Epidermal melanocyte (primary cell): ENCODE measurements around the gene STRA6.

Experiments
- DNase-seq: peaks from one replicate; pipeline ENCODE4 v3.0.0; 2011; ENCODE audit warnings: low spot score; ENCODE audit not compliant: insufficient read length

Gene STRA6

GRCh38 chr15:74132681-74133651 is 69.6 kb downstream of the STRA6 start:
- DNase-seq = no peak

- no peak for DNase-seq
Measured at GRCh38 chr15:74131628-74132413, 70.8 kb downstream of the STRA6 start.

GRCh38 chr15:74130849-74131627 is 71.5 kb downstream of the STRA6 start:
- DNase-seq = no peak

GRCh38 chr15:74130155-74130848 is 72.3 kb downstream of the STRA6 start, which contains the start of gene ISLR2:
Gene ISLR2 (plus strand): TSS chr15:74130586. CDS start chr15:74132755, 2,169 bp downstream.
- DNase-seq = no peak

- DNase-seq = no peak
Measured at GRCh38 chr15:74129586-74130154, 72.9 kb downstream of the STRA6 start.
